ENCODE results near the gene PPM1M. TPM values are rescaled to one million over a fixed set of nuclear protein-coding genes. Genes with fewer than 3 reads are reported as not detected.

Gene PPM1M
- total and polyA plus RNA-seq, 2 donors = 32.1 to 65.0 TPM

DNA sequence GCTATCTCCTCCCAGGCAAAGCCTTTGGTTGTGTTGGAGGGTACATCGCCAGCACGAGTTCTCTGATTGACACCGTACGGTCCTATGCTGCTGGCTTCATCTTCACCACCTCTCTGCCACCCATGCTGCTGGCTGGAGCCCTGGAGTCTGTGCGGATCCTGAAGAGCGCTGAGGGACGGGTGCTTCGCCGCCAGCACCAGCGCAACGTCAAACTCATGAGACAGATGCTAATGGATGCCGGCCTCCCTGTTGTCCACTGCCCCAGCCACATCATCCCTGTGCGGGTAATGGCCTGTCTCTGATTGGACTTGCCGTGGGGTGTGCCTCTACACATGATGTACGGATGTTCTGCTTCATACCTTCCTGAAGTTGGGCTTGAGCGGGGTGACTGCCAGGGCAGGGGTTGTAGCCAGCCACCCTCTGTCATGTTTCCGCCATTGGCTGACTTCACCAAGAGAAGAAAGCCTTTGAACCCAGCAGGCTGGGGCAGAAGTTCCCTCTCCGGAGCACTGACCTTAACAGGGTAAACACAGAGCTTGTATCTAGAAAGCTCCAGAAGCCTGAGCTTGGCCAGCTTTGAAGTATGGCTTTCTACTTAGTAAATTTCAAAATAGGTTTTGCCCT, 34.2 kb upstream of the PPM1M start:
- Histone ChIP-seq H3K4me3 (ENCODE audit: low read length in 2 of 2) (no peak overlapping the region), H3K36me3 (ENCODE audit: control insufficient read depth in 2 of 2, insufficient read depth in 2 of 2, low read length in 1 of 2) (peaks cover 84 to 88% of the 10 kb centered on the region in 2 donors), H3K4me1 (ENCODE audit: control insufficient read depth in 2 of 2, insufficient read depth in 2 of 2, low read length in 2 of 2) (peaks cover under 1 to 2% of the 10 kb centered on the region in 2 donors), H3K9me3 (ENCODE audit: control insufficient read depth in 2 of 2, insufficient read depth in 1 of 2, low read length in 1 of 2) (no peaks in the 10 kb centered on the region), H3K27me3 (ENCODE audit: control insufficient read depth in 2 of 2, insufficient read depth in 1 of 2, low read length in 1 of 2) (no peaks in the 10 kb centered on the region), H3K27ac (ENCODE audit: low read depth in 1 of 2, low read length in 1 of 2) (no peak overlapping the region)
- DNase-seq (ENCODE audit: low read depth in 6 of 9, low spot score in 9 of 9) = no peak
- WGBS = 99% methylated on average over 18 of the region's 18 CpGs

DNA sequence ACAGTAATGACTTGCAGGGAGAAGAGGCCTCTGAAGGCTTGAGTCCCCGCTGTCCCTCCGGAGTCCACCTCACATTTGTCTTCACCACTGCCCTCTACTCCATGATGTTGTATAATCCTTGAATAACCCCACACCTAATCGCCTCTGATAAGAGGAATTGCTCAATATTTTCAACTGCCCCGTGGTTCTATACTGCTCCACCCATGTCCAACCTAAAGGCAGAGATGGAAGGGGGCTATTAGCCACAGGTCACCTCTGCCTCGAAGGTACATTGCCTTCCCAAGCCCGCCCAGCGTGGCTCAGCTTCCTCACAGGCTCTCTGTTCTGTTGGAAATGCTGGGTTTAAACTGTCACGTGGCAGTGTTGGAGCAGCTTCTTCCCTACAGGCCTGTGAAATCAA, 32.6 kb upstream of the PPM1M start:
- Histone ChIP-seq H3K4me3 (ENCODE audit: low read length in 2 of 2) (no peak overlapping the region), H3K27me3 (ENCODE audit: control insufficient read depth in 2 of 2, insufficient read depth in 1 of 2, low read length in 1 of 2) (no peaks in the 10 kb centered on the region), H3K4me1 (ENCODE audit: control insufficient read depth in 2 of 2, insufficient read depth in 2 of 2, low read length in 2 of 2) (peaks cover 15 to 18% of the 10 kb centered on the region in 2 donors), H3K9me3 (ENCODE audit: control insufficient read depth in 2 of 2, insufficient read depth in 1 of 2, low read length in 1 of 2) (no peaks in the 10 kb centered on the region), H3K27ac (ENCODE audit: low read depth in 1 of 2, low read length in 1 of 2) (no peak overlapping the region), H3K36me3 (ENCODE audit: control insufficient read depth in 2 of 2, insufficient read depth in 2 of 2, low read length in 1 of 2) (peaks cover 72 to 75% of the 10 kb centered on the region in 2 donors)
- WGBS = 97% methylated on average over 8 of the region's 8 CpGs
- DNase-seq (ENCODE audit: low read depth in 6 of 9, low spot score in 9 of 9) = no peak

DNA sequence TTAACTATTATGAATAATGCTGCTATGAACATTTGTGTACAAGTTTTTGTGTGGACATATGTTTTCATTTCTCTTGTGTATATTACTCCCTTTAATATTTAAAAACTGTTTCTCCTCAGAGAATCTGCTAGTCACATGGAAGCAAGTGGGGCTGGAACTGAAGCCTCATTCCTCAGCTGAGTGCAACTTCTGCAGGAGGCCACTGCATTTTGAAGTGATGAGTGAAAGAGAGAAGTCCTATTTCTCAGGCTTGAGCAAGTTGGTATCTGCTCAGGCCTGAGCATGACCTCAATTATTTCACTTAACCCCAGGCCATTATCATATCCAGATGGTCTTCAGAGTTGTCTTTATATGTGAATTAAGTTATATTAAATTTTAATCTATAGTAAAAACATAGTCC, 31.7 kb upstream of the PPM1M start:
- peaks cover 63 to 67% of the 10 kb centered on the region in 2 donors for H3K36me3 ChIP-seq (ENCODE audit: control insufficient read depth in 2 of 2, insufficient read depth in 2 of 2, low read length in 1 of 2)
- H3K4me1 ChIP-seq (ENCODE audit: control insufficient read depth in 2 of 2, insufficient read depth in 2 of 2, low read length in 2 of 2) = peaks cover 22 to 27% of the 10 kb centered on the region in 2 donors
- H3K4me3 ChIP-seq (ENCODE audit: low read length in 2 of 2) = no peak overlapping the region
- no peaks in the 10 kb centered on the region for H3K9me3 ChIP-seq (ENCODE audit: control insufficient read depth in 2 of 2, insufficient read depth in 1 of 2, low read length in 1 of 2)
- no peaks in the 10 kb centered on the region for H3K27me3 ChIP-seq (ENCODE audit: control insufficient read depth in 2 of 2, insufficient read depth in 1 of 2, low read length in 1 of 2)
- DNase-seq (ENCODE audit: low read depth in 6 of 9, low spot score in 9 of 9) = no peak
- H3K27ac ChIP-seq (ENCODE audit: low read depth in 1 of 2, low read length in 1 of 2) = no peak overlapping the region

DNA sequence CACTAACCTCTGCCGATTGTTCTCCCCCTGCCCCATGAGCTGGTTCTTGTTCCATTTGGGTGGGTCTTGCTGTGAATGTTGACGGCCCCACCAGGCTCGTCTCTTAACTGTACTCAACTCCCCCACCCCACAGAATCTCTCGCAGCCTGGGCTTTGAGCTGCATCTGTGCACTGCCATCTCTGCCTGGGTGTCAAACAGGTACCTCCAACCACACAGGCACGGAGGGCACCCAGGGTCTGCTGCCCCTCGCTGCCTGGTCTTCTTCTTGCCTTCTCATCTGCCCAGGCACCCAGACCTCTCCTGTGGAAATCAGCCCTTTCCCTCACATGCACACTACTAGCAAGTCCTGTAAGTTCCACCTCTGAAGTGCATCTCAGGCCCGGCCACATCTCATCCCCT, 30.2 kb upstream of the PPM1M start:
- H3K27ac ChIP-seq (ENCODE audit: low read depth in 1 of 2, low read length in 1 of 2) = no peak overlapping the region
- H3K36me3 ChIP-seq (ENCODE audit: control insufficient read depth in 2 of 2, insufficient read depth in 2 of 2, low read length in 1 of 2) = peaks cover 54 to 58% of the 10 kb centered on the region in 2 donors
- H3K9me3 ChIP-seq (ENCODE audit: control insufficient read depth in 2 of 2, insufficient read depth in 1 of 2, low read length in 1 of 2) = no peaks in the 10 kb centered on the region
- no peak for DNase-seq (ENCODE audit: low read depth in 6 of 9, low spot score in 9 of 9)
- no peak overlapping the region for H3K4me3 ChIP-seq (ENCODE audit: low read length in 2 of 2)
- WGBS = 96% methylated on average over 7 of the region's 7 CpGs
- H3K27me3 ChIP-seq (ENCODE audit: control insufficient read depth in 2 of 2, insufficient read depth in 1 of 2, low read length in 1 of 2) = no peaks in the 10 kb centered on the region
- peaks cover 22 to 40% of the 10 kb centered on the region in 2 donors for H3K4me1 ChIP-seq (ENCODE audit: control insufficient read depth in 2 of 2, insufficient read depth in 2 of 2, low read length in 2 of 2)

DNA sequence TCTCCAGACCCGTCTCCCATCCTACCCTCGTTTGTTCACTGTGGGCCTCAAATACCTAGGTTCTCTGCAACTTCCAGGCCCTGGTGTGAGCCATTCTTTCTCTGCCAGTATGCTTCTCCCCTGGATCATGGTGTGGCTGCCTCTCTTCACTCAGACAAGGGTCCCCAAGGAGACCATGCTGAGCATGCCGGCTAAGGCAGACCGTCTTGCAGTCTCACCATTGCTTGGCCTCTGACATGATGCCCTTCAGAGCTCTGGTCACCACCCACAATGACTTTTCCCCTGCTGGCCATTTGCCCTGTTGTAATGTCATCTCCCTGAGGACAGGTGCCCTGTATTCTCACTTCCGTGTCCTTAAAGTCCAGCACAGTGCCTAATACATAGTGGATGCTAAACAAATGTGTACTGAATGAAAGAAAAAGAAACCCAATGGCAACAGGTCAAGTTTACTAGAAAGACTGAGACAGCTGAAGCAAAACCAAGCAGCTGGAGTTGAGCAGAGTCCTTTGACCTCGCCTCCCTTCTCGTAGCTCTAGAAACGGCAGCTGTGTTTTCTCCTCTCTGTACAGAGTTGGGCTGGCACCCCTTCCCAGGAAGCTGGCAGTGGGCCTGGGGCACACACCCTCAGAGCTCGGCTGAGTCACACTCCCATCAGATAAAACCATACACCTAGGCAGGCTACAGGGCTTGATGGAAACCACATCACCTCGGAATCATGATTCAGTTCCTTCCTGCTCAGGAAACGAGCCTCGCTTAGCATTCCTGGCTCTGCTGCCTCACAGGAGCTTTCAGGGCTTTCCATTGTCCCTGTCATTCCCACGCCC, 28.8 kb upstream of the PPM1M start:
- H3K27ac ChIP-seq (ENCODE audit: low read depth in 1 of 2, low read length in 1 of 2) = peak overlapping the region; percentile 57 to 67
- peaks cover 44 to 56% of the 10 kb centered on the region in 2 donors for H3K36me3 ChIP-seq (ENCODE audit: control insufficient read depth in 2 of 2, insufficient read depth in 2 of 2, low read length in 1 of 2)
- peak in 1 of 9 donors; percentile 66 for DNase-seq (ENCODE audit: low read depth in 6 of 9, low spot score in 9 of 9)
- 39% methylated on average over 13 of the region's 13 CpGs for WGBS
- no peaks in the 10 kb centered on the region for H3K27me3 ChIP-seq (ENCODE audit: control insufficient read depth in 2 of 2, insufficient read depth in 1 of 2, low read length in 1 of 2)
- H3K4me1 ChIP-seq (ENCODE audit: control insufficient read depth in 2 of 2, insufficient read depth in 2 of 2, low read length in 2 of 2) = peaks cover 30 to 55% of the 10 kb centered on the region in 2 donors
- H3K9me3 ChIP-seq (ENCODE audit: control insufficient read depth in 2 of 2, insufficient read depth in 1 of 2, low read length in 1 of 2) = peaks cover 0 to 4% of the 10 kb centered on the region in 2 donors
- H3K4me3 ChIP-seq (ENCODE audit: low read length in 2 of 2) = no peak overlapping the region

DNA sequence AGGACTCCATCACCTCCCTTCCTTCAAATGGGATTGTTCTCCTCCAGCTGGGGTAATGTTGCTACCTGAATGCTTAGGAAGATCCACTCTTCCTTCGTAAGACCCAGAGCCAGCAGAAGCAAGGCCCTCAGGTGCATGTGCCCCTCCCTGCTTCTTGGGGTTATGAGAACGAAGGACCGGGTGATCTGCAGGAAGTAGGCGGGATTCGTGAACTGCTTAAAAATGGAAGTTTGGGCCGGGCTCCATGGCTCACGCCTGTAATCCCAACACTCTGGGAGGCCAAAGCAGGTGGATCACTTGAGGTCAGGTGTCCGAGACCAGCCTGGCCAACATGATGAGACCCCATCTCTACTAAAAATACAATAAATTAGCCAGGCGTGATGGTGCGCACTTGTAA, 28.2 kb upstream of the PPM1M start:
- Histone ChIP-seq H3K4me1 (ENCODE audit: control insufficient read depth in 2 of 2, insufficient read depth in 2 of 2, low read length in 2 of 2) (peaks cover 36 to 61% of the 10 kb centered on the region in 2 donors), H3K27ac (ENCODE audit: low read depth in 1 of 2, low read length in 1 of 2) (peak overlapping the region; percentile 57 to 67), H3K4me3 (ENCODE audit: low read length in 2 of 2) (no peak overlapping the region), H3K36me3 (ENCODE audit: control insufficient read depth in 2 of 2, insufficient read depth in 2 of 2, low read length in 1 of 2) (peaks cover 40 to 54% of the 10 kb centered on the region in 2 donors), H3K27me3 (ENCODE audit: control insufficient read depth in 2 of 2, insufficient read depth in 1 of 2, low read length in 1 of 2) (no peaks in the 10 kb centered on the region), H3K9me3 (ENCODE audit: control insufficient read depth in 2 of 2, insufficient read depth in 1 of 2, low read length in 1 of 2) (peaks cover 0 to 10% of the 10 kb centered on the region in 2 donors)
- DNase-seq (ENCODE audit: low read depth in 6 of 9, low spot score in 9 of 9) = no peak
- WGBS = 43% methylated on average over 10 of the region's 10 CpGs

DNA sequence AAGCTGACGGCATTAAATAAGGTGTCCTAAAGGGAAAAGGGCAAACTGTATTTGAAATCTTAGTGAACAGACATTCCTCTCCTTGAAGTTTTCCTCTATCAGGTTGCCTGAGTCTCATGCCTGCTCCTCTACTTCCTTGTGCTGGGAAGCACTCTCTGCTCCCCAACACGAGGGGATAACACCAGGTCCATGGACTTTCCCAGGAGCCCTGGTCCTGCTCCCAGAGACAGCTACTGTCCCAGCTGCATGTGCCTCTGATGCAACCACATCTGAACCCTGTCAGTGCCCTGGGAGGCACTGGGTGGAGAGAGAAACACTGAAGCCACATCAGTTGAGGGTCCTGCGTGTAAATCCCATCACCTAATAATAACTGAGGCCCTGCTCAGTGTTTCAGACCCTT, 27.5 kb upstream of the PPM1M start:
- Histone ChIP-seq H3K27ac (ENCODE audit: low read depth in 1 of 2, low read length in 1 of 2) (peak overlapping the region in 1 of 2 donors; percentile 46), H3K27me3 (ENCODE audit: control insufficient read depth in 2 of 2, insufficient read depth in 1 of 2, low read length in 1 of 2) (no peaks in the 10 kb centered on the region), H3K36me3 (ENCODE audit: control insufficient read depth in 2 of 2, insufficient read depth in 2 of 2, low read length in 1 of 2) (peaks cover 38 to 54% of the 10 kb centered on the region in 2 donors), H3K9me3 (ENCODE audit: control insufficient read depth in 2 of 2, insufficient read depth in 1 of 2, low read length in 1 of 2) (peaks cover 0 to 12% of the 10 kb centered on the region in 2 donors), H3K4me1 (ENCODE audit: control insufficient read depth in 2 of 2, insufficient read depth in 2 of 2, low read length in 2 of 2) (peaks cover 41 to 67% of the 10 kb centered on the region in 2 donors), H3K4me3 (ENCODE audit: low read length in 2 of 2) (no peak overlapping the region)
- 70% methylated on average over 3 of the region's 3 CpGs for WGBS
- no peak for DNase-seq (ENCODE audit: low read depth in 6 of 9, low spot score in 9 of 9)

DNA sequence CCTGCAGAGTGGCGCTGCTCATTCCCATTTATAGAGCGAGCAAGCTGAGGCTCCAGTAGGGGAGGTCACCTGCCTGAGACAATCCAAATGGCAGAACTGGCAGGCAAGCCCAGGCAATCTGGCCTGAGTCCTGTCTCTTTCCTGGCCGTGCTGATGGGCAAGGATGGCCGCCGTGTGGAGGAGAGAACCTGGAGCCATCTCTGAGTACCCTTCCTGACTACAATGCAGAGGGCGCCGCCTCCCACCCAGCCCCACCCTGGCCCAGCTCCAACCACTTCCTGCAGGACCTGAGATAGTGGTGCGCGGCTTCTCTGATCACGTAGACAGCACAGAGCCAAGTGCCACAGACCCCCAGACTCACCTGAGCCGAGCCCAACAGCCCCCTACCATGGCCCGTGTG, 27.1 kb upstream of the PPM1M start:
- Histone ChIP-seq H3K9me3 (ENCODE audit: control insufficient read depth in 2 of 2, insufficient read depth in 1 of 2, low read length in 1 of 2) (peaks cover 0 to 13% of the 10 kb centered on the region in 2 donors), H3K27ac (ENCODE audit: low read depth in 1 of 2, low read length in 1 of 2) (peak overlapping the region in 1 of 2 donors; percentile 46), H3K4me3 (ENCODE audit: low read length in 2 of 2) (no peak overlapping the region), H3K36me3 (ENCODE audit: control insufficient read depth in 2 of 2, insufficient read depth in 2 of 2, low read length in 1 of 2) (peaks cover 37 to 54% of the 10 kb centered on the region in 2 donors), H3K27me3 (ENCODE audit: control insufficient read depth in 2 of 2, insufficient read depth in 1 of 2, low read length in 1 of 2) (no peaks in the 10 kb centered on the region), H3K4me1 (ENCODE audit: control insufficient read depth in 2 of 2, insufficient read depth in 2 of 2, low read length in 2 of 2) (peaks cover 44 to 72% of the 10 kb centered on the region in 2 donors)
- peak in 1 of 9 donors; percentile 68 for DNase-seq (ENCODE audit: low read depth in 6 of 9, low spot score in 9 of 9)
- 37% methylated on average over 12 of the region's 12 CpGs for WGBS

DNA sequence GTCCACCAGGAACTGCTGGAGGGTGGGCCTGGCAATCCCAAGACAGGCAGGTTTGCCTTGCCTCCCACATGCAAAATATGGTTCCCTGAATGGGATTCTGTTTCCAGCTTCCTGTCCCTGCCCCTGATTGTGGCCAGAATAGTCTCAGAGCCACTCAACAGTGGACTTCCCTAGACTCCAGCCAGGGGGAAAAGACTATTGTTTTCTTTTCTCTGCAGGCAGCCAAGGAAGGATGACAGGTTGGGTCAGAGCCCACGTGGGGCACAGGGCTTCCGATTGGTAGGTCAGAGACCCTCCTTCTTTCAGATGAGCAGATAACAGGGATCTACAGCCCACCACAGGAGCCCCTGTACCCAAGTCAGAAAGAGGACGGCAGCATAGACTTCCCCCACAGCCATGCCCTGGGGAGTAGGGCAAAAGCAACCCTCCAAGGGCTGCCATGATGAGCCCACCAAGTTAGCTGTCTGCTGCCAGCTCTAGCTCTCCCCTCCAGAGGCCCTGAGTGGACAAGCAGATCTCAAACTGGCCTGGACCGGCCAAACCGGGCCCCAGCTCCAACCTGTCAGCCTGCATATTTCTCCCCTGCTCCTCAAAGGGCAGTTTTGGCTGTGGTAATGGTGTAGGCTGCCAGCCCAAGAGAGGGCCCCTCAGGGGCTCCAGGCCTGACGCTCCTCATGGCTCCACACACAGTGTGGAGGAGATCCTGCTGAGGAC, 26.5 kb upstream of the PPM1M start:
- DNase-seq (ENCODE audit: low read depth in 6 of 9, low spot score in 9 of 9) = no peak
- 80% methylated on average over 6 of the region's 6 CpGs for WGBS
- peaks cover 31 to 51% of the 10 kb centered on the region in 2 donors for H3K36me3 ChIP-seq (ENCODE audit: control insufficient read depth in 2 of 2, insufficient read depth in 2 of 2, low read length in 1 of 2)
- peaks cover 51 to 78% of the 10 kb centered on the region in 2 donors for H3K4me1 ChIP-seq (ENCODE audit: control insufficient read depth in 2 of 2, insufficient read depth in 2 of 2, low read length in 2 of 2)
- no peak overlapping the region for H3K4me3 ChIP-seq (ENCODE audit: low read length in 2 of 2)
- H3K27ac ChIP-seq (ENCODE audit: low read depth in 1 of 2, low read length in 1 of 2) = peak overlapping the region; percentile 3 to 28
- H3K27me3 ChIP-seq (ENCODE audit: control insufficient read depth in 2 of 2, insufficient read depth in 1 of 2, low read length in 1 of 2) = no peaks in the 10 kb centered on the region
- peaks cover 0 to 20% of the 10 kb centered on the region in 2 donors for H3K9me3 ChIP-seq (ENCODE audit: control insufficient read depth in 2 of 2, insufficient read depth in 1 of 2, low read length in 1 of 2)
